ENCODE results near the gene GLRX. TPM values are rescaled to one million over a fixed set of nuclear protein-coding genes. Genes with fewer than 3 reads are reported as not detected.

GLRX gene
- total and polyA plus RNA-seq, 2 of the 13 experiments (the other 11 are each of a cell fraction or from before 2014, with no cell fraction given): 63.8 to 499 TPM

DNA sequence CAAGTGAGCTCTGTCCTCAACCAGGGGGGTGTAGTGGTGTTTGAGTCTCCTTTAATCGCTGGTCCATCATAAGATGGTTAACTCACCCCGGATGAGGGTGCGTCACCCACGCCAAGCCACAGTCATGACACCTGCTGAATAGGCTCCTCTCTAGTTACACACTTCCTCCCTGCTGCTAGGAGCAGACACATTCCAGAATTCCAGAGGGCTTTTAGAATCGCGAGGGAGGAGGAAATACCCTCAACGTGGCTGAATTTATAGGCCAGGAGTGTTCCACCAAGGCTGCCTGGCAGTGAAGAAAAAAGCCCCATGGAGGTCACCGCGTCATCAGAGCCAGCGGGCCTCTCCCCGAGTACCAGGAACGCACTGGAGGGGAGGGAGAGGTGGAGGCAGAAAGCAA is 5.1 kb downstream of the GLRX start:
- intact Hi-C loops (cut with micrococcal nuclease; ENCODE audit: unreplicated experiment) (no loop called here), in situ Hi-C loops (cut with HindIII; ENCODE audit: extremely low pct_ligation_motif_present, low pct_unique_long_range_greater_than_20kb) (no loop called here)
- DNase-seq (ENCODE audit: low spot score) (no peak), FAIRE-seq (no peak), ATAC-seq (no peak)
- ChIA-PET CTCF (ENCODE audit: low intra/inter-chr PET ratio, low total read pairs) (no interaction called here), POLR2A (interaction anchor here (1.0 kb wide), 1 partner anchor 17 kb away, joined by 3 read pairs; no protein-coding TSS in a partner anchor)
- Histone ChIP-seq H3K9ac (ENCODE audit: insufficient read depth, low read depth, low read length) (no peak overlapping the region), H3K4me3 (replicated peaks in 1 of 3; ENCODE audit: insufficient read depth in 1 of 3, low read depth in 2 of 3, low read length in 3 of 3) (no peak overlapping the region), H4K20me1 (ENCODE audit: insufficient read depth, low read length) (peaks cover 27% of the 10 kb centered on the region), H2AFZ (ENCODE audit: low read length) (no peak overlapping the region), H3K4me2 (ENCODE audit: low read depth, low read length) (no peak overlapping the region; the same call in 1 of the 2 replicates), H3K27me3 (ENCODE audit: control insufficient read depth in 1 of 2, insufficient read depth in 2 of 2, low read length in 2 of 2) (no peaks in the 10 kb centered on the region; a peak in 1 of 5 replicates), H3K36me3 (replicated peaks in 1 of 2; ENCODE audit: control insufficient read depth in 1 of 2, insufficient read depth in 2 of 2, low read length in 2 of 2) (peaks cover 18 to 43% of the 10 kb centered on the region in 2 experiments), H3K9me3 (ENCODE audit: low read length) (no peaks in the 10 kb centered on the region), H3K27ac (ENCODE audit: extremely low read length, insufficient read depth, low read length) (no peak overlapping the region), H3K79me2 (ENCODE audit: insufficient read depth, low read length) (peaks cover 48% of the 10 kb centered on the region), H3K4me1 (ENCODE audit: insufficient read depth, low read length) (peaks cover 66% of the 10 kb centered on the region)
- WGBS (ENCODE audit: low lambda C conversion rate): 88% methylated on average over 11 of the region's 12 CpGs
- BruUV-seq (replicated peaks): no TSS peak
- TF ChIP-seq CBFB (CRISPR knock-in tag; IDR thresholded peaks at IDR 0.05) (no peak), ZNF891 (CRISPR knock-in tag; IDR thresholded peaks at IDR 0.05) (no peak), GTF3A (CRISPR knock-in tag; conservative IDR thresholded peaks at IDR 0.05) (no peak), ETV6 (CRISPR knock-in tag; conservative IDR thresholded peaks at IDR 0.05) (no peak), ZFYVE20 (CRISPR knock-in tag; IDR thresholded peaks at IDR 0.05; ENCODE audit: borderline replicate concordance, low read depth) (no peak), ATAD3A (CRISPR knock-in tag; IDR thresholded peaks at IDR 0.05) (no peak), REPIN1 (CRISPR knock-in tag; IDR thresholded peaks at IDR 0.05; ENCODE audit: borderline replicate concordance, low read depth) (no peak), MED13 (CRISPR knock-in tag; IDR thresholded peaks at IDR 0.05) (no peak), ZNF354B (CRISPR knock-in tag; IDR thresholded peaks at IDR 0.05) (no peak), CENPT (CRISPR knock-in tag; IDR thresholded peaks at IDR 0.05; ENCODE audit: low read depth) (no peak), ZNF644 (CRISPR knock-in tag; IDR thresholded peaks at IDR 0.05; ENCODE audit: low read depth) (no peak)
- TF ChIP-seq, protein P1, sequence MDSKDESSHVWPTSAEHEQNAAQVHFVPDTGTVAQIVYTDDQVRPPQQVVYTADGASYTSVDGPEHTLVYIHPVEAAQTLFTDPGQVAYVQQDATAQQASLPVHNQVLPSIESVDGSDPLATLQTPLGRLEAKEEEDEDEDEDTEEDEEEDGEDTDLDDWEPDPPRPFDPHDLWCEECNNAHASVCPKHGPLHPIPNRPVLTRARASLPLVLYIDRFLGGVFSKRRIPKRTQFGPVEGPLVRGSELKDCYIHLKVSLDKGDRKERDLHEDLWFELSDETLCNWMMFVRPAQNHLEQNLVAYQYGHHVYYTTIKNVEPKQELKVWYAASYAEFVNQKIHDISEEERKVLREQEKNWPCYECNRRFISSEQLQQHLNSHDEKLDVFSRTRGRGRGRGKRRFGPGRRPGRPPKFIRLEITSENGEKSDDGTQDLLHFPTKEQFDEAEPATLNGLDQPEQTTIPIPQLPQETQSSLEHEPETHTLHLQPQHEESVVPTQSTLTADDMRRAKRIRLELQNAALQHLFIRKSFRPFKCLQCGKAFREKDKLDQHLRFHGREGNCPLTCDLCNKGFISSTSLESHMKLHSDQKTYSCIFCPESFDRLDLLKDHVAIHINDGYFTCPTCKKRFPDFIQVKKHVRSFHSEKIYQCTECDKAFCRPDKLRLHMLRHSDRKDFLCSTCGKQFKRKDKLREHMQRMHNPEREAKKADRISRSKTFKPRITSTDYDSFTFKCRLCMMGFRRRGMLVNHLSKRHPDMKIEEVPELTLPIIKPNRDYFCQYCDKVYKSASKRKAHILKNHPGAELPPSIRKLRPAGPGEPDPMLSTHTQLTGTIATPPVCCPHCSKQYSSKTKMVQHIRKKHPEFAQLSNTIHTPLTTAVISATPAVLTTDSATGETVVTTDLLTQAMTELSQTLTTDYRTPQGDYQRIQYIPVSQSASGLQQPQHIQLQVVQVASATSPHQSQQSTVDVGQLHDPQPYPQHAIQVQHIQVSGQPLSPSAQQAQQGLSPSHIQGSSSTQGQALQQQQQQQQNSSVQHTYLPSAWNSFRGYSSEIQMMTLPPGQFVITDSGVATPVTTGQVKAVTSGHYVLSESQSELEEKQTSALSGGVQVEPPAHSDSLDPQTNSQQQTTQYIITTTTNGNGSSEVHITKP (CRISPR knock-in tag; IDR thresholded peaks at IDR 0.05; ENCODE audit: low read depth): no peak
- TF ChIP-seq, protein P2, sequence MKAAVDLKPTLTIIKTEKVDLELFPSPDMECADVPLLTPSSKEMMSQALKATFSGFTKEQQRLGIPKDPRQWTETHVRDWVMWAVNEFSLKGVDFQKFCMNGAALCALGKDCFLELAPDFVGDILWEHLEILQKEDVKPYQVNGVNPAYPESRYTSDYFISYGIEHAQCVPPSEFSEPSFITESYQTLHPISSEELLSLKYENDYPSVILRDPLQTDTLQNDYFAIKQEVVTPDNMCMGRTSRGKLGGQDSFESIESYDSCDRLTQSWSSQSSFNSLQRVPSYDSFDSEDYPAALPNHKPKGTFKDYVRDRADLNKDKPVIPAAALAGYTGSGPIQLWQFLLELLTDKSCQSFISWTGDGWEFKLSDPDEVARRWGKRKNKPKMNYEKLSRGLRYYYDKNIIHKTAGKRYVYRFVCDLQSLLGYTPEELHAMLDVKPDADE (CRISPR knock-in tag; IDR thresholded peaks at IDR 0.05): no peak

Data from HepG2 (cell line).